A549 (cell line): ENCODE measurements around the gene BCL2L1. TPM values are rescaled to one million over a fixed set of nuclear protein-coding genes. Genes with fewer than 3 reads are reported as not detected.

Source experiments
- ATAC-seq, 2 experiments: fragments of 200-7000 bp in 1 of 2; fragments of >200 bp in 1 of 2; cut with Nextera tagmentation in 1 of 2; cut with Tn5 transposase in 1 of 2; 3 replicates each; pipeline versions ENCODE4 v1.8.0 to v1.9.1; 2018 to 2020; ENCODE audit warnings: mild to moderate bottlenecking in 1 of 2, moderate library complexity in 1 of 2
- CTCF ChIA-PET: fragments of 300-600 bp; sonication (Branson Sonifier 250); formaldehyde crosslinking; extraction: SDS; loops from one replicate; lab custom pipeline; 2021; ENCODE audit warnings: antibody characterized with exemption, inconsistent platforms; lab: Yijun Ruan, JAX
- POLR2A ChIA-PET: fragments of 350-600 bp; formaldehyde crosslinking; extraction: SDS; loops from one replicate; lab custom pipeline; 2021; ENCODE audit warnings: antibody characterized with exemption, inconsistent platforms; lab: Yijun Ruan, JAX
- DNase-seq, 2 experiments: peaks; one replicate each; pipeline versions ENCODE4 v3.0.0 to v3.0.0-alpha.2; 2011 to 2016; ENCODE audit warnings: low read depth in 1 of 2, low spot score in 1 of 2
- FAIRE-seq: peaks from 2 replicates; lab custom pipeline; 2011; peaks lifted over from hg19 to GRCh38; lab: Jason Lieb, UNC
- H3K27ac ChIP-seq, 2 experiments: fragments of >200 bp; sonication (Bioruptor Twin); formaldehyde crosslinking; 3 replicates each; pipeline ENCODE4 v1.5.1; 2016 to 2017
- H3K4me1 ChIP-seq: fragments of >200 bp; sonication (Bioruptor Twin); formaldehyde crosslinking; 3 replicates; pipeline ENCODE4 v1.6.1; 2016
- H3K4me2 ChIP-seq: fragments of >200 bp; sonication (Bioruptor Twin); formaldehyde crosslinking; 3 replicates; pipeline ENCODE4 v1.6.1; 2016
- H3K4me3 ChIP-seq: fragments of >200 bp; sonication (Bioruptor Twin); formaldehyde crosslinking; 3 replicates; pipeline ENCODE4 v1.5.1; 2016
- H3K9me3 ChIP-seq: fragments of >200 bp; sonication (Bioruptor Twin); formaldehyde crosslinking; 3 replicates; pipeline ENCODE4 v1.6.1; 2016
- JUNB ChIP-seq: fragments of >200 bp; sonication (Bioruptor Twin); formaldehyde crosslinking; IDR thresholded peaks from 2 replicates; pipeline ENCODE4 v1.6.1; 2016
- ZSCAN20 ChIP-seq: fragments of 250-450 bp; sonication (Bioruptor Pico); IDR thresholded peaks from 2 replicates; pipeline ENCODE4 v1.8.0; 2022; ENCODE audit warnings: mild to moderate bottlenecking, moderate library complexity
- WGBS: methylation state at CpG from one replicate; pipeline ENCODE4 v1.1.6; 2017; ENCODE audit errors: missing lambda C conversion rate; 5-methylcytosine and 5-hydroxymethylcytosine counted together
- polyA plus RNA-seq, 4 experiments: library from polyadenylated mRNA; depleted of rRNA in 3 of 4; stranded (reverse); fragments of >200 nt; fragmentation: RNase III in 1 of 4; extraction: RNeasy Plus Mini Kit Qiagen cat#74134 plus additional on column Dnase treatment in 1 of 4; gene quantifications; 2 replicates in 3 of 4; 3 replicates in 1 of 4; pipeline ENCODE4 v1.2.3, GENCODE V29; 2011 to 2017

BCL2L1 gene
- polyA plus RNA-seq, 2 of the 4 experiments (the other 2 are of a cell fraction), result 154 to 178 TPM

DNA sequence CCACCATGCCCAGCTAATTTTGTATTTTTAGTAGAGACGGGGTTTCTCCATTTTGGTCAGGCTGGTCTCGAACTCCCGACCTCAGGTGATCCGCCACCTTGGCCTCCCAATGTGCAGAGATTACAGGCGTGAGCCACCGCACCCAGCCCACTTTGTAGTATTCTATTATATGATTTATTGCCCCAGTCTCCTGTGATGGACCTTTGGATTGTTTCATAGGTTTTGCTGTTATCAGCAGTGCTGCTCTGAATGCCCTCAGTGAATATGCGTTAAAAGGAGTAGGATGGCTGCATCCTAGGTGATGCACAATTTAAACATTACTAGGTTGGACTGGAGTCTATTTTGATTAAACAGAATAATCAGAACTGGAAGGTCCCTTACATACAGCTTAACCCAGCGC is 107.3 kb downstream of the BCL2L1 start:
- FAIRE-seq (no peak), DNase-seq (no peak), ATAC-seq (no peak)
- 89% methylated on average over 8 of the region's 8 CpGs for WGBS
- no peak overlapping the region for H3K4me3 ChIP-seq
- TF ChIP-seq ZSCAN20 (CRISPR knock-in tag) (no peak), JUNB (no peak)
- H3K4me1 ChIP-seq, result peaks cover 22% of the 10 kb centered on the region
- H3K27ac ChIP-seq, result no peak overlapping the region
- H3K9me3 ChIP-seq, result no peaks in the 10 kb centered on the region
- POLR2A ChIA-PET, result interaction anchor here (0.7 kb wide), 1 partner anchor 53 kb away, joined by 3 read pairs; no protein-coding TSS in a partner anchor
- no peak overlapping the region for H3K4me2 ChIP-seq
- CTCF ChIA-PET, result interaction anchor here (0.8 to 25.0 kb wide), 4 partner anchors 12 to 61 kb away, joined by 3 to 966 read pairs (median 482); partner anchors contain the start of gene ID1

Other genes starting within 250 kb of the BCL2L1 start
- not detected in 2 replicates for gene DEFB124, start 247.7 kb downstream of the BCL2L1 start, polyA plus RNA-seq (2011; rRNA removed)
- 0.18 TPM in 1 of 3 replicates, not detected in the others for gene DEFB124, start 247.7 kb downstream of the BCL2L1 start, polyA plus RNA-seq (2017; fragmentation: RNase III; extraction: RNeasy Plus Mini Kit Qiagen cat#74134 plus additional on column Dnase treatment)
- gene REM1, start 247.6 kb downstream of the BCL2L1 start, polyA plus RNA-seq (2011; rRNA removed), result not detected in 2 replicates
- not detected in 3 replicates for gene REM1, start 247.6 kb downstream of the BCL2L1 start, polyA plus RNA-seq (2017; fragmentation: RNase III; extraction: RNeasy Plus Mini Kit Qiagen cat#74134 plus additional on column Dnase treatment)
- 164 and 229 TPM in 2 replicates for gene HM13, start 208.4 kb downstream of the BCL2L1 start, polyA plus RNA-seq (2011; rRNA removed)
- gene HM13, start 208.4 kb downstream of the BCL2L1 start, polyA plus RNA-seq (2017; fragmentation: RNase III; extraction: RNeasy Plus Mini Kit Qiagen cat#74134 plus additional on column Dnase treatment), result 167 to 178 TPM (median 178 TPM) in 3 replicates
- 237 and 250 TPM in 2 replicates for gene ID1, start 117.6 kb downstream of the BCL2L1 start, polyA plus RNA-seq (2011; rRNA removed)
- gene ID1, start 117.6 kb downstream of the BCL2L1 start, polyA plus RNA-seq (2017; fragmentation: RNase III; extraction: RNeasy Plus Mini Kit Qiagen cat#74134 plus additional on column Dnase treatment), result 257 to 432 TPM (median 387 TPM) in 3 replicates
- not detected in 2 replicates for gene COX4I2, start 85.0 kb downstream of the BCL2L1 start, polyA plus RNA-seq (2011; rRNA removed)
- gene COX4I2, start 85.0 kb downstream of the BCL2L1 start, polyA plus RNA-seq (2017; fragmentation: RNase III; extraction: RNeasy Plus Mini Kit Qiagen cat#74134 plus additional on column Dnase treatment), result not detected in 3 replicates
- gene TPX2, start 16.4 kb upstream of the BCL2L1 start, polyA plus RNA-seq (2011; rRNA removed), result 79.4 and 92.9 TPM in 2 replicates
- 84.9 to 106 TPM (median 92.9 TPM) in 3 replicates for gene TPX2, start 16.4 kb upstream of the BCL2L1 start, polyA plus RNA-seq (2017; fragmentation: RNase III; extraction: RNeasy Plus Mini Kit Qiagen cat#74134 plus additional on column Dnase treatment)
- 0.09 and 0.20 TPM in 2 replicates for gene MYLK2, start 96.5 kb upstream of the BCL2L1 start, polyA plus RNA-seq (2011; rRNA removed)
- gene MYLK2, start 96.5 kb upstream of the BCL2L1 start, polyA plus RNA-seq (2017; fragmentation: RNase III; extraction: RNeasy Plus Mini Kit Qiagen cat#74134 plus additional on column Dnase treatment), result 0.36 to 0.63 TPM (median 0.51 TPM) in 3 replicates
- gene FOXS1, start 122.7 kb upstream of the BCL2L1 start, polyA plus RNA-seq (2011; rRNA removed), result 1.0 and 1.5 TPM in 2 replicates
- gene FOXS1, start 122.7 kb upstream of the BCL2L1 start, polyA plus RNA-seq (2017; fragmentation: RNase III; extraction: RNeasy Plus Mini Kit Qiagen cat#74134 plus additional on column Dnase treatment), result 1.9 to 3.7 TPM (median 3.4 TPM) in 3 replicates
- 0.46 and 0.53 TPM in 2 replicates for gene DUSP15, start 147.7 kb upstream of the BCL2L1 start, polyA plus RNA-seq (2011; rRNA removed)
- 0.70 to 1.3 TPM (median 0.96 TPM) in 3 replicates for gene DUSP15, start 147.7 kb upstream of the BCL2L1 start, polyA plus RNA-seq (2017; fragmentation: RNase III; extraction: RNeasy Plus Mini Kit Qiagen cat#74134 plus additional on column Dnase treatment)
- 0.06 and 0.08 TPM in 2 replicates for gene TTLL9, start 147.8 kb upstream of the BCL2L1 start, polyA plus RNA-seq (2011; rRNA removed)
- 0.04 to 0.24 TPM (median 0.15 TPM) in 3 replicates for gene TTLL9, start 147.8 kb upstream of the BCL2L1 start, polyA plus RNA-seq (2017; fragmentation: RNase III; extraction: RNeasy Plus Mini Kit Qiagen cat#74134 plus additional on column Dnase treatment)
- 15.3 and 20.7 TPM in 2 replicates for gene PDRG1, start 229.2 kb upstream of the BCL2L1 start, polyA plus RNA-seq (2011; rRNA removed)
- 25.2 to 27.8 TPM (median 27.2 TPM) in 3 replicates for gene PDRG1, start 229.2 kb upstream of the BCL2L1 start, polyA plus RNA-seq (2017; fragmentation: RNase III; extraction: RNeasy Plus Mini Kit Qiagen cat#74134 plus additional on column Dnase treatment)
- not detected in 2 replicates for gene XKR7, start 245.3 kb upstream of the BCL2L1 start, polyA plus RNA-seq (2011; rRNA removed)
- gene XKR7, start 245.3 kb upstream of the BCL2L1 start, polyA plus RNA-seq (2017; fragmentation: RNase III; extraction: RNeasy Plus Mini Kit Qiagen cat#74134 plus additional on column Dnase treatment), result 0.01 TPM in 1 of 3 replicates, not detected in the others